H1 (cell line): Measurements from ENCODE around the gene ENAH. TPM values are rescaled to one million over a fixed set of nuclear protein-coding genes. Genes with fewer than 3 reads are reported as not detected.

Experiments
- CREB1 ChIP-seq: IDR thresholded peaks from 2 replicates; pipeline ENCODE4 v1.6.1; 2012; ENCODE audit warnings: inconsistent platforms
- EZH2 ChIP-seq: fragments of 200-600 bp; sonication (generic); IDR thresholded peaks from 2 replicates; pipeline ENCODE4 v1.7.1; 2012; ENCODE audit warnings: low read depth, mild to moderate bottlenecking, moderate library complexity, low read length, inconsistent platforms; ENCODE audit not compliant: severe bottlenecking
- JUN ChIP-seq: IDR thresholded peaks from 2 replicates; pipeline ENCODE4 v1.6.1; 2011; ENCODE audit warnings: low read depth, mild to moderate bottlenecking, improper control_type of control experiment, low read length
- polyA plus RNA-seq, 7 experiments: library from polyadenylated mRNA; depleted of rRNA in 3 of 7; stranded (reverse) in 5 of 7; unstranded in 2 of 7; fragments of >200 nt in 5 of 7; fragments of 200-250 nt in 2 of 7; gene quantifications; 1 replicate in 5 of 7; 2 replicates in 1 of 7; 4 replicates in 1 of 7; pipeline versions ENCODE4 v1.2.1 to v1.2.3, GENCODE V29; 2011 to 2013; ENCODE audit warnings: missing spikeins in 2 of 7, mixed read lengths in 2 of 7
- total RNA-seq: library from RNA; stranded (reverse); fragmentation: NEBNext Ultra II Directional; extraction: Animal tissue kit (Norgen Biotek cat#: 25700); gene quantifications from 2 replicates; pipeline ENCODE4 v1.2.1, GENCODE V29; 2021

ENAH gene
- total and polyA plus RNA-seq, 2 of the 8 experiments (the other 6 are each of a cell fraction or from before 2014, with no cell fraction given), result 39.1 to 335 TPM

DNA sequence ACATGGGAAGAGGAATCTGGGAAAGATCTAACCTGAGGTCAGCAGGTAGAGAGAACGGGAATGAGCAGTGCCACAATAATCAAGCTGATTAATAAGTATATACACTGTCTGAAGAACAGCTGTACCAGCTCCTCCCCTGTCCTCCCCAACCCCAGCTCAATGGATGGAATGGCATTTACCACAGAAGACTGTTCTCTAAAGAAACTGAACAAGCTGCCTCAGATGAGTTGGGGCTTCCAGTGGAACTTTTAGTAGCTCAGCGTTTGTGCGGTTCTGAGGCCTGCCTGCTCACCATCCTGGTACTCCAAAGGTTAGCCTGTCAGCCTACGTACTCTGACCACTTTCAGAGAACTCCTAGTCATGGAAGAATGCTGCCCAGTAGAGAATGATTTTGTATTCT lies 123.2 kb downstream of the ENAH start (continued):
- TF ChIP-seq CREB1 (no peak), JUN (no peak), EZH2 (no peak)
- TF ChIP-seq, all 59 proteins: peak for 0
